GM10266 (cell line): ENCODE measurements around the gene TMPRSS6.

Source experiments
- DNase-seq: peaks from one replicate; pipeline ENCODE4 v3.0.0; 2012; ENCODE audit errors: extremely low spot score
- CTCF ChIP-seq: IDR thresholded peaks from 2 replicates; pipeline ENCODE4 v1.5.1; 2012; ENCODE audit warnings: mild to moderate bottlenecking, low read depth; ENCODE audit not compliant: control insufficient read depth, insufficient read depth; ENCODE audit errors: missing control alignments

TMPRSS6 gene

GRCh38 chr22:37088108-37088605 lies 21.4 kb downstream of the TMPRSS6 start:
- DNase-seq, result no peak
- no peak for TF ChIP-seq CTCF

- no peak for TF ChIP-seq CTCF
- DNase-seq, result no peak
These were observed 23.3 kb downstream of the TMPRSS6 start for GRCh38 chr22:37086184-37086583.

GRCh38 chr22:37084385-37084784 lies 25.1 kb downstream of the TMPRSS6 start:
- DNase-seq, result no peak
- no peak for TF ChIP-seq CTCF

GRCh38 chr22:37083914-37084313 lies 25.6 kb downstream of the TMPRSS6 start:
- TF ChIP-seq CTCF, result no peak

GRCh38 chr22:37082251-37082873 lies 27.2 kb downstream of the TMPRSS6 start:
- no peak for DNase-seq
- TF ChIP-seq CTCF, result no peak

More at GRCh38 chr22:37083914-37084313, 25.6 kb downstream of the TMPRSS6 start:
- DNase-seq, result no peak

- no peak for DNase-seq
- no peak for TF ChIP-seq CTCF
These were observed 28.7 kb downstream of the TMPRSS6 start for GRCh38 chr22:37080838-37081237.

GRCh38 chr22:37080438-37080837 lies 29.1 kb downstream of the TMPRSS6 start:
- TF ChIP-seq CTCF, result no peak
- no peak for DNase-seq
